ENCODE results near the gene NHERF2. TPM values are rescaled to one million over a fixed set of nuclear protein-coding genes. Genes with fewer than 3 reads are reported as not detected.
A peak's percentile ranks its signal among the peaks of the same experiment; 100 is the strongest.
"Not testable (repeated sequence)": the region's sequence is repeated elsewhere in the genome, so short reads cannot be mapped to it uniquely, and the experiment has no call there.

The NHERF2 gene
- total and polyA plus RNA-seq, 2 experiments from 2014 or later: 12.0 to 16.5 TPM

GRCh38 chr16:2009791-2010510 lies 16.8 kb upstream of the NHERF2 start, which contains the start of gene ZNF598 (continued):
- TF ChIP-seq, protein P1, sequence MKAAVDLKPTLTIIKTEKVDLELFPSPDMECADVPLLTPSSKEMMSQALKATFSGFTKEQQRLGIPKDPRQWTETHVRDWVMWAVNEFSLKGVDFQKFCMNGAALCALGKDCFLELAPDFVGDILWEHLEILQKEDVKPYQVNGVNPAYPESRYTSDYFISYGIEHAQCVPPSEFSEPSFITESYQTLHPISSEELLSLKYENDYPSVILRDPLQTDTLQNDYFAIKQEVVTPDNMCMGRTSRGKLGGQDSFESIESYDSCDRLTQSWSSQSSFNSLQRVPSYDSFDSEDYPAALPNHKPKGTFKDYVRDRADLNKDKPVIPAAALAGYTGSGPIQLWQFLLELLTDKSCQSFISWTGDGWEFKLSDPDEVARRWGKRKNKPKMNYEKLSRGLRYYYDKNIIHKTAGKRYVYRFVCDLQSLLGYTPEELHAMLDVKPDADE (IDR thresholded peaks at IDR 0.05): peak; percentile 78
- TF ChIP-seq EZH2 (IDR thresholded peaks at IDR 0.05; ENCODE audit: low read depth, unreplicated experiment) (no peak), POLR2AphosphoS5 (IDR thresholded peaks at IDR 0.05; ENCODE audit: low read depth) (peak; percentile 54), CREB1 (CRISPR knock-in tag; IDR thresholded peaks at IDR 0.05; ENCODE audit: low read depth) (peak; percentile 88), JUNB (IDR thresholded peaks at IDR 0.05; ENCODE audit: unreplicated experiment) (no peak), EZH2phosphoT487 (IDR thresholded peaks at IDR 0.05; ENCODE audit: unreplicated experiment) (no peak)

DNA sequence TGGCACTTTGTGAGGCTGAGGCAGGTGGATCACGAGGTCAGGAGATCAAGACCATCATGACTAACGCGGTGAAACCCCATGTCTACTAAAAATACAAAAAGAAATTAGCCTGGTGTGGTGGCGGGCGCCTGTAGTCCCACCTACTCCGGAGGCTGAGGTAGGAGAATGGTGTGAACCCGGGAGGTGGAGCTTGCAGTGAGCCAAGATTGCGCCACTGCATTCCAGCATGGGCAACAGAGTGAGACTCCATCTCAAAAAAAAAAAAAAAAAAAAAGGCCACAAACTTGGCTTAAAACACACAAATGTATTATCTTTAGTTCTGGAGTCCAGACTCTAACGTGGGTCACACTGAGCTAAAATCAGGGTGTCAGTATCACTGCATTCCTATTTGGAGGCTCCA lies 15.0 kb upstream of the NHERF2 start:
- H2AFZ ChIP-seq; H3K36me3 ChIP-seq (ENCODE audit: insufficient read depth); H3K9me2 ChIP-seq (ENCODE audit: insufficient read depth); H3K36me3 Mint-ChIP-seq (ENCODE audit: low read depth); H3K4me2 ChIP-seq; H3K9me3 Mint-ChIP-seq; ATAC-seq; H3K27me3 ChIP-seq (ENCODE audit: insufficient read depth); H3K4me3 ChIP-seq; DNase-seq (ENCODE audit: low spot score); H3K27ac ChIP-seq (ENCODE audit: low read depth); H3K27ac Mint-ChIP-seq; H3K4me3 Mint-ChIP-seq: not testable (repeated sequence)
- Mint-ChIP-seq H3K27me3 (ENCODE audit: insufficient read depth, low read depth, poor library complexity) (peaks cover 11% of the 10 kb centered on the region), H3K4me1 (peaks cover 21% of the 10 kb centered on the region)
- H4K20me1 ChIP-seq (replicated peaks; ENCODE audit: insufficient read depth): peaks cover 18% of the 10 kb centered on the region
- peaks cover 26% of the 10 kb centered on the region for H3K79me2 ChIP-seq (replicated peaks; ENCODE audit: insufficient read depth)
- H3F3A ChIP-seq (replicated peaks; ENCODE audit: low read depth): peaks cover 11% of the 10 kb centered on the region
- peaks cover 15% of the 10 kb centered on the region for H3K4me1 ChIP-seq (ENCODE audit: insufficient read depth)

DNA sequence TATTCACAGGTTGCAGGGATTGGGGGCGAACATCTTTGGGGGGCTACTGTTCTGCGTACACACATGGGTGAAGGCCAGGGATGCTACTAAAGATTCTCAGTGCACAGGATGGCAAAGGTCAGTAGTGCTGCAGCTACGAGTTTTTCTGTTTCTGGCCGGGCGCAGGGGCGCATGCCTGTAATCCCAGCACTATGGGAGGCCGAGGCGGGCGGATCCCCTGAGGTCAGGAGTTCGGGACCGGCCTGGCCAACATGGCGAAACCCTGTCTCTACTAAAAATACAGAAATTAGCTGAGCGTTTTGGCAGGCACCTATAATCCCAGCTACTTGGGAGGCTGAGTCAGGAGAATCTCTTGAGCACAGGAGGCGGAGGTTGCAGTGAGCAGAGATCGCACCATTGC lies 13.2 kb upstream of the NHERF2 start:
- Mint-ChIP-seq H3K27me3 (ENCODE audit: insufficient read depth, low read depth, poor library complexity) (peaks cover 15% of the 10 kb centered on the region), H3K36me3 (ENCODE audit: low read depth) (peaks cover 3% of the 10 kb centered on the region; the same call in 2 of the 3 replicates), H3K9me3 (no peaks in the 10 kb centered on the region), H3K27ac (no peak overlapping the region), H3K4me1 (peaks cover 8% of the 10 kb centered on the region), H3K4me3 (no peak overlapping the region; the same call in 2 of the 3 replicates)
- peaks cover 8% of the 10 kb centered on the region for H3K4me1 ChIP-seq (ENCODE audit: insufficient read depth)
- ATAC-seq (no peak), DNase-seq (ENCODE audit: low spot score) (no peak)
- H3F3A ChIP-seq (replicated peaks; ENCODE audit: low read depth): peaks cover 5% of the 10 kb centered on the region
- H3K4me3 ChIP-seq: no peak overlapping the region
- H2AFZ ChIP-seq: no peak overlapping the region
- no peak overlapping the region for H3K27ac ChIP-seq (ENCODE audit: low read depth)
- H3K4me2 ChIP-seq: no peak overlapping the region
- H3K36me3 ChIP-seq (ENCODE audit: insufficient read depth): no peaks in the 10 kb centered on the region
- peaks cover 8% of the 10 kb centered on the region for H3K27me3 ChIP-seq (ENCODE audit: insufficient read depth)
- H3K79me2 ChIP-seq (replicated peaks; ENCODE audit: insufficient read depth): peaks cover 8% of the 10 kb centered on the region
- TF ChIP-seq CREB1 (CRISPR knock-in tag; IDR thresholded peaks at IDR 0.05; ENCODE audit: low read depth) (no peak), EZH2 (IDR thresholded peaks at IDR 0.05; ENCODE audit: low read depth, unreplicated experiment) (no peak), ZNF462 (CRISPR knock-in tag; IDR thresholded peaks at IDR 0.05) (no peak), NANOG (IDR thresholded peaks at IDR 0.05; ENCODE audit: borderline replicate concordance) (no peak), JUNB (IDR thresholded peaks at IDR 0.05; ENCODE audit: unreplicated experiment) (no peak), POLR2AphosphoS5 (IDR thresholded peaks at IDR 0.05; ENCODE audit: low read depth) (no peak)
- TF ChIP-seq, protein P2, sequence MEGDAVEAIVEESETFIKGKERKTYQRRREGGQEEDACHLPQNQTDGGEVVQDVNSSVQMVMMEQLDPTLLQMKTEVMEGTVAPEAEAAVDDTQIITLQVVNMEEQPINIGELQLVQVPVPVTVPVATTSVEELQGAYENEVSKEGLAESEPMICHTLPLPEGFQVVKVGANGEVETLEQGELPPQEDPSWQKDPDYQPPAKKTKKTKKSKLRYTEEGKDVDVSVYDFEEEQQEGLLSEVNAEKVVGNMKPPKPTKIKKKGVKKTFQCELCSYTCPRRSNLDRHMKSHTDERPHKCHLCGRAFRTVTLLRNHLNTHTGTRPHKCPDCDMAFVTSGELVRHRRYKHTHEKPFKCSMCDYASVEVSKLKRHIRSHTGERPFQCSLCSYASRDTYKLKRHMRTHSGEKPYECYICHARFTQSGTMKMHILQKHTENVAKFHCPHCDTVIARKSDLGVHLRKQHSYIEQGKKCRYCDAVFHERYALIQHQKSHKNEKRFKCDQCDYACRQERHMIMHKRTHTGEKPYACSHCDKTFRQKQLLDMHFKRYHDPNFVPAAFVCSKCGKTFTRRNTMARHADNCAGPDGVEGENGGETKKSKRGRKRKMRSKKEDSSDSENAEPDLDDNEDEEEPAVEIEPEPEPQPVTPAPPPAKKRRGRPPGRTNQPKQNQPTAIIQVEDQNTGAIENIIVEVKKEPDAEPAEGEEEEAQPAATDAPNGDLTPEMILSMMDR (conservative IDR thresholded peaks at IDR 0.05; ENCODE audit: low read depth in 2 of 2): no peak
- H3K9me2 ChIP-seq (ENCODE audit: insufficient read depth): no peaks in the 10 kb centered on the region
- H4K20me1 ChIP-seq (replicated peaks; ENCODE audit: insufficient read depth): peaks cover 1% of the 10 kb centered on the region
